Thyroid gland (tissue), 4 donors: ENCODE data around the gene ARMH1.

Experiments
- CTCF ChIP-seq, 6 experiments: fragments of 200-600 bp in 3 of 6; fragments of 450-650 bp in 3 of 6; sonication (generic) in 3 of 6; IDR thresholded peaks; one replicate each; pipeline ENCODE4 v1.5.1; 2016 to 2019; ENCODE audit warnings: antibody characterized with exemption in 6 of 6, mild to moderate bottlenecking in 2 of 6, inconsistent platforms in 1 of 6, moderate library complexity in 1 of 6
- POLR2A ChIP-seq, 2 donors: fragments of 450-650 bp; IDR thresholded peaks; one replicate each; pipeline ENCODE4 v1.6.1; 2017; ENCODE audit warnings: antibody characterized with exemption in 2 of 2, mild to moderate bottlenecking in 2 of 2, moderate library complexity in 1 of 2

DNA sequence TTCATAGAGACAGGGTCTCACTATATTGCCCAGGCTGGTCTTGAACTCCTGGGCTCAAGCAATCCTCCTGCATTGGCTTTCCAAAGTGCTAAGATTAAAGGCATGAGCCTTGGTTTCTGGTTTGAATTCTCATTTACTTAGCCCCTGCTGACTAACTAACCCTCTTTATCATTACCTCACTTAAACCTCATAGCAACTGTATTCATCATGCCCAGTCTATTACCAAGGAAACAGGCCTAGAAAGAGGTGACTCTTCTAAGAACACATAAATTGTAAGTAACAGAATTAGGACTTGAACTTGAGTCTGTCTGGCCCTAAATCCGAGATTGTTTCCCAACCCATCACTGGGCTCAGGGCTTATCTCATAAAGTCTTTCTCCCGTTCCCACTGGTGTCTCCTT lies 44.4 kb upstream of the ARMH1 start:
- no peak for TF ChIP-seq CTCF (IDR thresholded peaks at IDR 0.05)
- no peak for TF ChIP-seq POLR2A (IDR thresholded peaks at IDR 0.05)
